Gastroesophageal sphincter (tissue), 3 donors: ENCODE results near the gene GALNTL6.

Experiments
- CTCF ChIP-seq, 4 experiments: fragments of 200-600 bp in 2 of 4; fragments of 450-650 bp in 2 of 4; sonication (generic) in 1 of 4; IDR thresholded peaks; one replicate each; pipeline ENCODE4 v1.5.1; 2017 to 2019; ENCODE audit warnings: antibody characterized with exemption in 4 of 4, mild to moderate bottlenecking in 2 of 4, moderate library complexity in 2 of 4
- EP300 ChIP-seq: sonication (generic); formaldehyde crosslinking; IDR thresholded peaks from one replicate; pipeline ENCODE4 v1.6.1; 2017; ENCODE audit warnings: antibody characterized with exemption, mild to moderate bottlenecking
- POLR2A ChIP-seq, 2 donors: fragments of 450-650 bp; IDR thresholded peaks; one replicate each; pipeline ENCODE4 v1.6.1; 2017; ENCODE audit warnings: antibody characterized with exemption in 2 of 2, mild to moderate bottlenecking in 2 of 2, moderate library complexity in 1 of 2
- POLR2AphosphoS5 ChIP-seq: sonication (generic); formaldehyde crosslinking; IDR thresholded peaks from one replicate; pipeline ENCODE4 v1.6.1; 2017; ENCODE audit warnings: antibody characterized with exemption

DNA sequence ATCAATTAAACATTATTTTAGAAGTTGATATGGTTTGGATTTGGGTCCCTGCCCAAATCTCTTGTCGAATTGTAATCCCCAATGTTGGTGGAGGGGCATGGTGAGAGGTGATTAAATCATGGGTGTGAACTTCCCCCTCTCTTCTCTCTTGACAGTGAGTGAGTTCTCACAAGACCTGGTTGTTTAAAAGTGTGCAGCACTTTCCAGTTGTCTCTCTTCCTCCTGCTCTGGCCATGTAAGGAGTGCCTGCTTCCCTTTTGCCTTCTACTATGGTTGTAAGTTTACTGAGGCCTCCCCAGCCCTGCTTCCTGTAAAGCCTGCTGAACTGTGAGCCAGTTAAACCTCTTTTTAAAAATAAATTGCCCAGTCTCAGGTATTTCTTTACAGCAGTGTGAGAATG is 141.4 kb downstream of the GALNTL6 start:
- TF ChIP-seq CTCF (IDR thresholded peaks at IDR 0.05) (no peak), POLR2A (IDR thresholded peaks at IDR 0.05) (no peak), EP300 (no peak), POLR2AphosphoS5 (no peak)
